Measurements from ENCODE around the gene SLC22A13.

Gene SLC22A13

GRCh38 chr3:38265604-38266307, at the start of gene SLC22A13:
SLC22A13 (plus strand) TSS chr3:38265812; CDS start chr3:38265861, 49 bp downstream.
- Histone ChIP-seq H3K9me3 (ENCODE audit: insufficient read depth, low read length, severe bottlenecking) (no peaks in the 10 kb centered on the region), H2AFZ (ENCODE audit: low read depth, low read length) (no peak within 1 kb of the TSS), H3K9ac (ENCODE audit: low read depth, low read length) (no peak within 1 kb of the TSS), H3K4me2 (ENCODE audit: insufficient read depth, low read length) (no peak within 1 kb of the TSS), H3K27ac (ENCODE audit: low read length) (no peak within 1 kb of the TSS), H3K27me3 (ENCODE audit: insufficient read depth, low read length, poor library complexity) (no peaks in the 10 kb centered on the region), H3K36me3 (ENCODE audit: insufficient read depth, low read length) (no peaks in the 10 kb centered on the region; the same call in 1 of the 2 replicates), H3K4me3 (ENCODE audit: low read depth in 1 of 2, low read length in 2 of 2) (no peak within 1 kb of the TSS), H4K20me1 (ENCODE audit: insufficient read depth, low read length) (no peaks in the 10 kb centered on the region), H3K4me1 (ENCODE audit: insufficient read depth, low read length) (no peaks in the 10 kb centered on the region), H3K79me2 (ENCODE audit: insufficient read depth, low read length) (no peaks in the 10 kb centered on the region)
- DNase-seq, result no peak
- ATAC-seq (ENCODE audit: insufficient read depth, low read depth), result no peak
- no peak for TF ChIP-seq EZH2 (IDR thresholded peaks at IDR 0.05; ENCODE audit: borderline replicate concordance, low read depth, low read length, severe bottlenecking)
- TF ChIP-seq CTCF (IDR thresholded peaks at IDR 0.05; ENCODE audit: borderline replicate concordance, extremely low read depth, low read length, poor library complexity, severe bottlenecking), result no peak

GRCh38 chr3:38219609-38220197, 45.9 kb upstream of the SLC22A13 start:
- ATAC-seq (ENCODE audit: insufficient read depth, low read depth), result no peak
- H3K9ac ChIP-seq (ENCODE audit: low read depth, low read length), result no peak overlapping the region
- H3K79me2 ChIP-seq (ENCODE audit: insufficient read depth, low read length), result peaks cover 18% of the 10 kb centered on the region
- H3K4me3 ChIP-seq (ENCODE audit: low read depth in 1 of 2, low read length in 2 of 2), result no peak overlapping the region
- no peak for DNase-seq
- H3K36me3 ChIP-seq (ENCODE audit: insufficient read depth, low read length), result peaks cover 43% of the 10 kb centered on the region
- H4K20me1 ChIP-seq (ENCODE audit: insufficient read depth, low read length), result peaks cover 11% of the 10 kb centered on the region; the same call in 1 of the 2 replicates
- no peaks in the 10 kb centered on the region for H3K27me3 ChIP-seq (ENCODE audit: insufficient read depth, low read length, poor library complexity)
- no peak overlapping the region for H3K27ac ChIP-seq (ENCODE audit: low read length)
- no peak for TF ChIP-seq EZH2 (IDR thresholded peaks at IDR 0.05; ENCODE audit: borderline replicate concordance, low read depth, low read length, severe bottlenecking)
- no peak for TF ChIP-seq CTCF (IDR thresholded peaks at IDR 0.05; ENCODE audit: borderline replicate concordance, extremely low read depth, low read length, poor library complexity, severe bottlenecking)
- no peak overlapping the region for H2AFZ ChIP-seq (ENCODE audit: low read depth, low read length)
- no peak overlapping the region for H3K4me2 ChIP-seq (ENCODE audit: insufficient read depth, low read length)
- H3K4me1 ChIP-seq (ENCODE audit: insufficient read depth, low read length), result no peaks in the 10 kb centered on the region
- no peaks in the 10 kb centered on the region for H3K9me3 ChIP-seq (ENCODE audit: insufficient read depth, low read length, severe bottlenecking)

- peaks cover 11% of the 10 kb centered on the region; the same call in 1 of the 2 replicates for H4K20me1 ChIP-seq (ENCODE audit: insufficient read depth, low read length)
Observed at GRCh38 chr3:38221005-38221404, 44.6 kb upstream of the SLC22A13 start.

More at GRCh38 chr3:38221005-38221404, 44.6 kb upstream of the SLC22A13 start:
- ATAC-seq (ENCODE audit: insufficient read depth, low read depth) (no peak), DNase-seq (no peak)
- no peak overlapping the region for H2AFZ ChIP-seq (ENCODE audit: low read depth, low read length)
- H3K9me3 ChIP-seq (ENCODE audit: insufficient read depth, low read length, severe bottlenecking), result no peaks in the 10 kb centered on the region
- H3K4me2 ChIP-seq (ENCODE audit: insufficient read depth, low read length), result no peak overlapping the region
- peaks cover 14% of the 10 kb centered on the region for H3K79me2 ChIP-seq (ENCODE audit: insufficient read depth, low read length)
- H3K9ac ChIP-seq (ENCODE audit: low read depth, low read length), result no peak overlapping the region
- no peak overlapping the region for H3K4me3 ChIP-seq (ENCODE audit: low read depth in 1 of 2, low read length in 2 of 2)
- H3K36me3 ChIP-seq (ENCODE audit: insufficient read depth, low read length), result peaks cover 52% of the 10 kb centered on the region
- H3K27me3 ChIP-seq (ENCODE audit: insufficient read depth, low read length, poor library complexity), result no peaks in the 10 kb centered on the region
- H3K27ac ChIP-seq (ENCODE audit: low read length), result no peak overlapping the region
- TF ChIP-seq EZH2 (IDR thresholded peaks at IDR 0.05; ENCODE audit: borderline replicate concordance, low read depth, low read length, severe bottlenecking) (no peak), CTCF (IDR thresholded peaks at IDR 0.05; ENCODE audit: borderline replicate concordance, extremely low read depth, low read length, poor library complexity, severe bottlenecking) (no peak)
- no peaks in the 10 kb centered on the region for H3K4me1 ChIP-seq (ENCODE audit: insufficient read depth, low read length)

Data from DND-41 (cell line).